Activated naive CD4-positive, alpha-beta T cell treated with anti-CD3 and anti-CD28 coated beads, Interleukin-2, amount 50 U/mL, for 24 hours (primary cell): ENCODE data around the gene FAM151A.

Source experiments
- H3K27ac Mint-ChIP-seq: one replicate; pipeline ENCODE4 v1.8.0; 2021; ENCODE audit warnings: mild to moderate bottlenecking, mixed read lengths
- H3K27me3 Mint-ChIP-seq: one replicate; pipeline ENCODE4 v1.8.0; 2021; ENCODE audit warnings: mixed read lengths
- H3K36me3 Mint-ChIP-seq: one replicate; pipeline ENCODE4 v1.8.0; 2021; ENCODE audit warnings: mixed read lengths
- H3K4me1 Mint-ChIP-seq: one replicate; pipeline ENCODE4 v1.8.0; 2021; ENCODE audit warnings: mixed read lengths
- H3K4me3 Mint-ChIP-seq: one replicate; pipeline ENCODE4 v1.8.0; 2021; ENCODE audit warnings: mild to moderate bottlenecking, mixed read lengths
- H3K9me3 Mint-ChIP-seq: one replicate; pipeline ENCODE4 v1.8.0; 2021; ENCODE audit warnings: mixed read lengths

FAM151A gene

DNA sequence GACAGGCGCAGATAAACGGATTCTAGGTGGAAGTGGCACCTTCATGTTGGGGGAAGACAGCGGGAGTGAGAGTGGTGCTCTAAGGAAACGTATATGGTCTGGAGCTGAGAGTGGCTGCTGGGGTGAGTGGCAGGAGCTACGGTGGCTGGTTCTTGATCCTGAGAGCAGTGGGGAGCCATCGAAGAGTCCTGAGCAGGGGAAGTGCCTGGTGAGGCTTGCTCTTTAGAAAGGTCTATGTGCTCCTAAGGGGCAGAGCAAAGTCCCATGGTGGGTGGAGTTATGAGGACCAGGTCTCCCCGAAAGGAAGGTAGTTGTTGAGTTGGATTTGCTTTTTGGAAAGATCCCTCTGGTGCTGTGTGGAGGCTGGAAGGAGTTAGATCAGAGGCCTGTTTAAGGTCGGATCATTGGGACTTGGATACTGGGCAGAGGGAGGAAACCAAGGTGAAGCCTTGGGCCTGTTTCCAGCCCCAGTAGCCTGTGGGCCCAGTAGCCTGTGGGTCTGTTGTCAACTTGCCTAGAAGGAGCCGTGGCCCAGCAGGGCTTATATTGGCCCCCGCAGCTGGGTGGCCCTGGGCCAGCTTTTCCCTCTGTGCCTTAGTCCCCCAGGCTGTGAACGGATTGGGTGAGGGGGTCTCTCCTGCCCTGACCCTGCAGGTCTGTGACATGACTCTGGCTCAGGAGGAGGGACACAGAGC, 42.3 kb downstream of the FAM151A start:
- H3K9me3 Mint-ChIP-seq, result no peaks in the 10 kb centered on the region
- no peak overlapping the region for H3K27ac Mint-ChIP-seq
- no peaks in the 10 kb centered on the region for H3K36me3 Mint-ChIP-seq
- H3K4me1 Mint-ChIP-seq, result no peaks in the 10 kb centered on the region
- H3K4me3 Mint-ChIP-seq, result no peak overlapping the region
- H3K27me3 Mint-ChIP-seq, result no peaks in the 10 kb centered on the region

DNA sequence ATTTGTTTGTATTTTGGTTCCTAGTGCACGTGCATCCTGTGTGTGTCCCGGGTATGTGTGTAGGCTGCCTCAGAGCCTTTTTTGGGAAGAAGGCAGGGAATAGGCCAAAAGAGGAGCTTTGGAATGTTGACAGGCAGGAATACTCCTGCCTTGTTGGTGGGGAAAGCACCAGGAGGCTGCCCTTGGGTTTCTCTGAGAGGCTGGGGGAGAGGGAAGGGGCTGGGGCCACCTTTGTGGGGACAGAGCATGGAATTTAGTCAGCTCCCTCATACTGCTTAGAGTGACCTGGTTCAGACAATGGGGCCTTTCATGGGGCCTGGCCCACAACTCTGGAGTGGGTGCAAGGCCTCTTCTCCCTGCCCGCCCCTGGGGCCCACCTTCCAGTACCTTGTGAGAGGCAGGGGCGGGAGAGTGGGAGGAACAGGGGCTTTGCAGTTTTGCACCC, 44.0 kb downstream of the FAM151A start:
- Mint-ChIP-seq H3K4me3 (no peak overlapping the region), H3K9me3 (no peaks in the 10 kb centered on the region), H3K27me3 (no peaks in the 10 kb centered on the region), H3K36me3 (no peaks in the 10 kb centered on the region), H3K27ac (no peak overlapping the region), H3K4me1 (no peaks in the 10 kb centered on the region)

DNA sequence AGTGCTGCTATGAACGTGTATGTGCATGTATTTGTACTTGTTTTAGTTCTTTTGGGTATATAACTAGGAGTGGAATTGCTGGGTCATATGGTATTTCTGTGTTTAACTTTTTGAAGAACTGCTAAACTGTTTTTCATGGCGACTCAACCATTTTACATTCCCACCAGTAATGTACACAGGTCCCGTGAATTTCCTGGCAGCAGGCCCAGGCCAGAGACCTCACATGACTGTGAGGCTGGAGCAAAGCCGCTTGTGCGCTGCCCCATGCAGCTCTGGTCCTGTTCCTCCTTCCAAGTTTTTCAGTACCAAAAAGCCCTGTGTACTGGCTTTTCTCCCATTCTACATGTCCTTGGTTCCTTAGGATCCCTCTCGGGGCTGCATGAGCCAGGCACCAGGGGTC, 45.7 kb downstream of the FAM151A start:
- Mint-ChIP-seq H3K4me3 (no peak overlapping the region), H3K27ac (no peak overlapping the region), H3K27me3 (no peaks in the 10 kb centered on the region), H3K4me1 (no peaks in the 10 kb centered on the region), H3K9me3 (no peaks in the 10 kb centered on the region), H3K36me3 (no peaks in the 10 kb centered on the region)

DNA sequence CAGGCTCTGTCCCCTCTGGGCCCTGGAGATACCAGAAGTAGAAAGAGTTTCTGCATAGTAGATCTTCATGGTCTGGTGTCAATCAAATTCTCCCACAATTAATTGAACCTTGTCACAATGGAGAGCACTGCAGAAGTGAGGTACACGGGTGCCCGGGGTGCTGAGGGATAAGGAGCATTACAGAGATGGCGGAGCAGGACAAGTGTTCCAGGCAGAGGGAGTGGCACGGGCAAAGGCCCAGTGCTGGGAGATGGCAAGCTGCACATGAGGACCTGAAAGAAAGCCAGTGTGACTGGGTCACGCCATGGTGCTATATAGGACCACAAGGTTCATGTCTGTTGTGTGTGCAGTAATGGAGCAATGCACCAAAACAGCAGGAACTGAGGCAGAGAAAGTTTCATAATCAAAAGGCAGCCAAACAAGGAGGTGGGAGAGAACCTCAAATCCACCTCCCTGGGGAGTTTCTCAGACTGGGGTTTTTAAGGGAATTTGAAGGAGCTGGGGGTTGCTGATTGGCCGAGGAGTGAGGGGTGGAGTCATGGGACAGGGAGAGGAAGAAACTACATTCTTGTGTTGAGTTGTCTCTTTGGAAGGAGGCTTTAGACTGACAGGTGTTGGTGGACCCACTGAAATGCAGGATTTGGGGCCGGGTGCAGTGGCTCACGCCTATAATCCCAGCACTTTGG, 47.6 kb downstream of the FAM151A start:
- H3K27ac Mint-ChIP-seq, result no peak overlapping the region
- H3K9me3 Mint-ChIP-seq, result no peaks in the 10 kb centered on the region
- H3K27me3 Mint-ChIP-seq, result no peaks in the 10 kb centered on the region
- no peaks in the 10 kb centered on the region for H3K4me1 Mint-ChIP-seq
- no peak overlapping the region for H3K4me3 Mint-ChIP-seq
- H3K36me3 Mint-ChIP-seq, result no peaks in the 10 kb centered on the region

DNA sequence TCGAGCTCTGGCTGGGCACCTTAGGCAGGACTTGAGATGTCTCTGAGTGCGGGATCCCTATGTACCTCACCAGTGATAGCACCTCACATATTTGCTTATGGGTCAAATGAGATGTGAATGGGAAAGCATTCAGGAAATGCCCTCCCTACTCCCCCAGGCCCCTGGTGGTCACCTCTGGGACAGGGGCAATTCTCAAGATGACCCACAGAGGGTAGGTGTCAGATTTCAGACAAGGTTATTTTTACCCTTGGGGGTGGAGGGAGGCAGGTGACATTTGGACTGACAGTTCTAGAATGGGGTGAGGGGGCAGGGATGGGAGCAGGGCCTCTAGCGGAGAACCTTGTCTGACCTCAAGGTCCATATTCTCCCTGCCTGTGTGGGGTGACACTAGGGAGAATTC, 48.2 kb downstream of the FAM151A start:
- no peak overlapping the region for H3K4me3 Mint-ChIP-seq
- no peak overlapping the region for H3K27ac Mint-ChIP-seq
- no peaks in the 10 kb centered on the region for H3K27me3 Mint-ChIP-seq
- H3K36me3 Mint-ChIP-seq, result no peaks in the 10 kb centered on the region
- H3K4me1 Mint-ChIP-seq, result no peaks in the 10 kb centered on the region
- H3K9me3 Mint-ChIP-seq, result no peaks in the 10 kb centered on the region

DNA sequence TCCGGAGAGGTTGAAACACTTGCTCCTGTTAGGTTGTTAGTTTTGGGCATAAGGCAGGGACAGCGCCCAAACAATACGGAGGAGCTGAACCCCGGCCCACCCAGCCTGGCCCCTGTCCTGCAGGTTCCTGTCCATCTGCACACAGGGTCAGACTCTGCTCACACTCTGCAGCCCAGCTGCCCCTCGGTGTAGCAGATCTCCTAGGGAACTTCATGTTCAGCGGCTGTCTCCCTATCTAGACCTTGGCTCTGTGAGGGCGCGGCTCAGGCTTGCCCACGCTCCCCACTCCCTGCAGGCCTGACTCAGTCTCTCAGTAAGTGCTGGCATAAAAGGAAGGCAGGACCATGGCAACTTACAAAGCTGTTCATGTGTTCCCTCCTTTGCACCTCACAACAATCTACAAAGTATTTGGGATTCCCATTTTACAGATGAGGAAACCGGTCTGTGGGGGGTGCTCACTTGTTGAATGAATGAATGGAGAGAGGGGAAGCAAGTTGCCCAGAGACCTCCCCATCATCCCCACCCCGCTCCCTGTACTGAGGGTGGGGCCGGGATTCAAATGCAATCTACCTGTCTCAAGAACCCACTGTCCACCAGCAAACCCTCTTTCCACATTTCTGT, 49.1 kb downstream of the FAM151A start:
- Mint-ChIP-seq H3K27me3 (no peaks in the 10 kb centered on the region), H3K36me3 (no peaks in the 10 kb centered on the region), H3K27ac (no peak overlapping the region), H3K9me3 (no peaks in the 10 kb centered on the region), H3K4me3 (no peak overlapping the region), H3K4me1 (no peaks in the 10 kb centered on the region)

DNA sequence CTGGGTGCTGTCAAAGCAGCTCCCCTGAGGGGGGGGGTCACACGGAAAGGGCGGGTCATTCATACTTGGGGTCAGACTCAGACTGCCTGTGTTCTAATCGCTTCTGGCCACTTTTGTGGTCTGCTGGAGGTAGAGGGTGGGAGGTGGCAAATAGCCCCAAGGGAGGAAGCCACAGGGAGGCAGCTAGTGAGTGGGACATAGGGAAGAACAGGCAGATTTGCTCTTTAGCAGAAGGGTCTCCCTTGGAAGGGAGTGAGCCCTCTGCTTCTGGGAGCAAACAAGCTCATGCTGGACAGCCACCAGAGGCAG, 50.8 kb downstream of the FAM151A start:
- H3K27ac Mint-ChIP-seq, result no peak overlapping the region

DNA sequence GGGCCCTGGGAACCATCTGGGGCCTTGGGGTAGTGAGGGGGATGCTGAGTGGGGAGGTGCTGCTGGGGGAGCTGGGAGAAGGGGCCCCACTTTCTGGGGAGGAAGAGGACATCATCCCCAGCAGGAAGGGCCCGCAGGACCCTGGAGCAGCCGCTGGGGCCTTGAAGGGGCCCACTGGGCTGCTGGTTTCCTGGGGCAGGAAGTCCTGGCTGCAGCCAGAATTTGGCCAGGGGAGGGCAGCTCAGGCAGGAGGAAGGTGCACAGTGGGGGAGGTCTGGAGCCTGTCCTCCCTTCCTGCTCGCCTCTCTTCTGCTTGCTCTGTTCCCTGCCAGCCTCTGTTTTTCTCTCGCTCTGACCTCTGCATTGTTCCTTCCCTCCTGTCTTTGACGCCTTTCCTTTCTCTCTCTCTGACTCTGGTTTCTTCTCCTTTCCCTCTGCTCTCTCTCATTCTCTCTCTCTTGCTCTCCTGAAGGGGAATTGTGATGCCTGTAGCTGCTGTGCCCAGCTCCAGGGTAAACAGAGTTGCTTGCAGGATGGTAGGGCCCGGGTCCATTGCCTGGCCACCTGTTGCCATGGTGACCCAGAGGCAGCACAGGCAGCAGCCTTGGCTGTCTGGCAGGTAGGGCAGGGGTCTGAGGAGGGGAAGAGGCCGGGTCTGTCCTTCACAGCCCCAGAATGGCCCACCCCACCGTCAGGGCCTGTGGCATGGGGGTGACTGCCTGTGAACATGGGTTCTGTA, 51.4 kb downstream of the FAM151A start:
- H3K36me3 Mint-ChIP-seq, result no peaks in the 10 kb centered on the region
- H3K27ac Mint-ChIP-seq, result no peak overlapping the region
- no peaks in the 10 kb centered on the region for H3K9me3 Mint-ChIP-seq
- no peak overlapping the region for H3K4me3 Mint-ChIP-seq
- H3K4me1 Mint-ChIP-seq, result no peaks in the 10 kb centered on the region
- no peaks in the 10 kb centered on the region for H3K27me3 Mint-ChIP-seq

More for the DNA sequence above, 50.8 kb downstream of the FAM151A start:
- Mint-ChIP-seq H3K4me1 (no peaks in the 10 kb centered on the region), H3K4me3 (no peak overlapping the region), H3K27me3 (no peaks in the 10 kb centered on the region), H3K36me3 (no peaks in the 10 kb centered on the region), H3K9me3 (no peaks in the 10 kb centered on the region)

DNA sequence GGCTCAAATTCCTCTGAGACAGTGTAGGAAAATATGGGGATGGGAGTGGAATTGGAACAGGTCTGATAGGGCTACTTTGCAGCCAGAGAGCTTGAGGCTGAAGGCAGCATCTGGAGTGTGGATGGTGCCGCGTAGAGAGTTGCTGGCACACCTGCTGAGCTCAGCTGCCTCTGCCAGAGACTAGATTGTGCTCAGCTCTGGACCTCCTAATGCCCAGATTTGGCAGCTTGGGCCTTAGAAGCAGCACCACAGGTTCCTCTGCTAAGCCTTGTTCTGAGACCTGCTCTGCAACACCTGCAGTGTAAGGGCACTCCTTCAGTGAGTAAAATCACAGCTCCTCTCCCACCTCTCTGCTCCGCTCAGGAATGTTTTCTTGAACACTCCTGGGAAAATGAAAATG, 52.0 kb downstream of the FAM151A start:
- no peak overlapping the region for H3K4me3 Mint-ChIP-seq
- H3K27me3 Mint-ChIP-seq, result no peaks in the 10 kb centered on the region
- no peaks in the 10 kb centered on the region for H3K36me3 Mint-ChIP-seq
- H3K4me1 Mint-ChIP-seq, result no peaks in the 10 kb centered on the region
- H3K27ac Mint-ChIP-seq, result no peak overlapping the region
- H3K9me3 Mint-ChIP-seq, result no peaks in the 10 kb centered on the region

DNA sequence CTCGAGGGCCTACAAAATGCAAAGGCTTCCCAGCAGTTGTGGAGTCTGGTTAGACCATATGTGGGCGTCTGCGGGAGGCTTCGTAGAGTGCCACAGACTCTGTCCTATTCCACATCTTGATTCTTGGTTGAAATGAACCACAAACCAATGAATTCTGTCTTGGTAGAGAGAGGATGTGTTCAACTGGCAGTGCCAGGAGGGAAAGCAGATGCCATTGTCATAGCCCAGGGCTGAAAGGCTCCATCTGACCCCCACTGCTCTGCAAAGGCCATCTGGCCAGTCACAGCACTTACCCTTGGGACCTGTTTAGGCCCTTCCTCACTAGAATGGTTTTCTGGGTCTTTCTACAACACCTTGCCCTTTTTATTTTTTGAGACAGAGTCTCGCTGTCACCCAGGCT, 53.2 kb downstream of the FAM151A start:
- no peaks in the 10 kb centered on the region for H3K36me3 Mint-ChIP-seq
- no peak overlapping the region for H3K4me3 Mint-ChIP-seq
- no peaks in the 10 kb centered on the region for H3K9me3 Mint-ChIP-seq
- H3K27ac Mint-ChIP-seq, result no peak overlapping the region
- no peaks in the 10 kb centered on the region for H3K27me3 Mint-ChIP-seq
- H3K4me1 Mint-ChIP-seq, result no peaks in the 10 kb centered on the region

DNA sequence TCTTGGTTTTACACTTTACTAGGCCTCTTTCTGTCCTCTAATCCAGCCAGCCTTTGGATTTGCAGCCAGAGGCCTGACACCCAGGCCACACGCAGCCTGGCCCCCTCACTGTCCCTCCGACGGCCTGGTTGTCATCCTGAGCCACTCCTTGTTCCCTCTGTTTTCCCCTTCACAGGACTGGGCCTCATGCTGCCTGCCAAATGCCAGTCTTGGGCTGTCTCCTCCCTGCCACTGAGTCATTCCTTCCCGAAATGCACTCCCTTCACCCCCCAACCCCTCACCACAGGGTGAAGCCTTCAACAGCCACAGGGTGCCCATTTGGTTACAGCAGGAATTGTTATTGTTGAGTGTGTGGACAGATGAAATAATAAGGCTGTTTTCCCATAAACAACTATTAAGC, 54.0 kb downstream of the FAM151A start:
- Mint-ChIP-seq H3K27ac (no peak overlapping the region), H3K27me3 (no peaks in the 10 kb centered on the region), H3K4me3 (no peak overlapping the region), H3K9me3 (no peaks in the 10 kb centered on the region), H3K4me1 (peaks cover 2% of the 10 kb centered on the region), H3K36me3 (no peaks in the 10 kb centered on the region)

DNA sequence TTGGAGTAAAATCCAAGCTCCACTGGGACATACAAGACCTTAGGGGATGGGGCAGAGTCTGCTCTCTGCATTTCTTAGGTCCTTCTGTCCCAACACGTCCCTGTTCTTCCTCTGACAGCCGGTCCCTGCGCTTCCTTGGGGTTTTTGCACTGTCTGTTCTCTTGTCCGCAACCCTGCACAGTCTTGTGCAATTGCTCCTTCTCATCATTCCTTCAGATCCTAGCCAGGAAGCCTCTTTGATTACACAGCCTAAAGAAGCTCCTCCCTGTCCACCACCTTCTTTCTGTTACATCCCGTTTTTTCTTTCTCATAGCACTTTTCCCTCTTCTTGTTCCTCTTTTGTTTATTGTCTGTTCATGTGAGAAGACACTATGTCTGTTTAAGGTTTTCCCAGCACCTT, 55.4 kb downstream of the FAM151A start:
- Mint-ChIP-seq H3K4me1 (peaks cover 4% of the 10 kb centered on the region), H3K27ac (no peak overlapping the region), H3K27me3 (no peaks in the 10 kb centered on the region), H3K4me3 (no peak overlapping the region), H3K36me3 (no peaks in the 10 kb centered on the region), H3K9me3 (no peaks in the 10 kb centered on the region)

DNA sequence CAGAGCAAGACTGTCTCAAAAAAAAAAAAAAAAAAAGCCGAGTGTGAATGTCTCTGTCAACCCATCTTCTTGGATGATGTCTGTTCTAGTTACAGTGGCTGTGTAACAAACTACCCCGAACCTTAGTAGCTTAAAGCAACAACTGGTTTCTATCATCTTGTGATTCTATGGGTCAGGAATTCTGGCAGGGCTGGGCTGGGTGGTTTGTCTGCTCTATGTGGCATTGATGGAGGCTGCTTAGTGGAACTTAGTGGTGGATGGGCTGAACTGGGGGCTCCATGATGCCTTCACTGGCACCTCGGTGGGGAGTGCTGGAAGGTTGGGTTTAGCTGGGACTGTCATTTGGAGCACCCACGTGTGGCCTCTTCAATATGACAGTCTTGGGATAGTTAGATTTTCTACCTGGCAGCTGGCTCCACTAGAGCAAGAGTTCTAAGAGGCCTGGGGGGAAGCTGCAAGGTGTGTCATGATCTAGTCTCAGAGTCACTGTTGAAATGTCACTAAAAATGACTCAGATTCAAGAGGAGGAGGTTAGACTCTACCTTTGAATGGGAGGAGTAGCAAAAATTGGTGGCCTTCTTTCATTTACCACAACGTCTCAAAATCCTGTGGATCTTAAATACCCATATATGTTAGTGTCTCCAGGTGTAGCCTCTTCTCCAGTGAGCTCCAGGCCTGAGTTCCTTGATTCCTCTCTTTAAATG, 56.7 kb downstream of the FAM151A start:
- Mint-ChIP-seq H3K4me3 (no peak overlapping the region), H3K27me3 (no peaks in the 10 kb centered on the region), H3K9me3 (no peaks in the 10 kb centered on the region), H3K36me3 (no peaks in the 10 kb centered on the region), H3K4me1 (peaks cover 4% of the 10 kb centered on the region), H3K27ac (no peak overlapping the region)

DNA sequence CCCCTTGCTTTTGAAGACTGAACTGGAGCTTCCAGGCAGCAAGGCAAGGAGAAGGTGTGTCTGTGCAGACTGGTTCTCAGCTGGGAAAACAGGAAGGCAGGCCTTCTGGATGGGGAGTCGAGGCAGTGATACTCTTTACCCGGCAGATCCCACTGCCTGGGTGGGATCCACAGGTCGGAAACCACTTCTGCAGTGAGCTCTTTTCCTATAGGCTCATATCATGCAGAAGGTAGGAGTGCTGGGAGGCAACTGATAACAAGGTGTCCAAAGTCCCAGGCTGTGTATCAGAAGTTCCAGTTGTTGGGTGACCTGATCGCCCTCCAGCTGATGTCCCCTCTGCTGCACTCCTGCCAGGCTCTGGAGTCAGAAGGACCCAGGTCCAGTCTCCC, 58.2 kb downstream of the FAM151A start:
- no peaks in the 10 kb centered on the region for H3K27me3 Mint-ChIP-seq
- H3K4me3 Mint-ChIP-seq, result no peak overlapping the region
- no peaks in the 10 kb centered on the region for H3K9me3 Mint-ChIP-seq
- H3K36me3 Mint-ChIP-seq, result no peaks in the 10 kb centered on the region
- H3K4me1 Mint-ChIP-seq, result peaks cover 4% of the 10 kb centered on the region
- no peak overlapping the region for H3K27ac Mint-ChIP-seq

DNA sequence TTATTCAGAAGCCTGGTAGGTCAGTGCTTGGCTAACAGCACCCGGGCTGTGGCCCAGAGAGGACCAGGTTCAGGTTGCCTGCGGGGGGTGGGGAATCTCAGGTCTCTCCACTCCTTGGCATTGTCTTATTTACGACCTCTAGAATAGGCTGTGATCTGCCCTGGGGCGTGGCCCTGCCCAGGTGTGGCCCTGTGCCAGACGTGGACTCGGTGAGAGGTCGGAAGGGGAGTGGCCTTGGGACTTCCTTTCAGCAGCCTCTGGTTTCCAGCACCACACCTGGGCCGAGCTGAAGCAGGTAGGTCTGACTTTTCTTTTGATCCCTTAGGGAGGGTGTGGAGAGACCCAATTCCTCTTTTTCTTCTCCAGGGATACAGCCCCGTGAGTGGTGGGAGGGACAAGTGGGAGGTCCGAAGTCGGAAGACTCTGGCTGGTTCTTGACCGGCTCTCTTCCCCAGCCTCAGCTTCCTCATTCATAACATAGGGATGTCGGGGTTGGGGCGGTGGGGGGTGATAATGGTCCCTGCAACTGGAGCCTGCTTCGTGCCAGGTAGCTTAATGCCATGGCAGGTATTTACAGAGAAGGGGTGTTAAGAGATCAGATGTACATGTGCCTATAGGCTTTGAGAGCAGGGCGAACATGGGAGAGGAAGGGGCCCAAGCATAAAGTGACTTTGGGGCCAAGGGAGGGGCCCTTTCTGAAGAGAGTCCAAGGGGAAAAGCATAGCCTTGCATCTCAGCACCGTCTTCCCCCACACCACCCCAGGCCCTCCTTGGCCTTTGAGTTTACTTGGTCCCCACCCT, 58.8 kb downstream of the FAM151A start:
- no peak overlapping the region for H3K27ac Mint-ChIP-seq
- H3K4me1 Mint-ChIP-seq, result peaks cover 4% of the 10 kb centered on the region
- no peaks in the 10 kb centered on the region for H3K9me3 Mint-ChIP-seq
- H3K36me3 Mint-ChIP-seq, result no peaks in the 10 kb centered on the region
- no peaks in the 10 kb centered on the region for H3K27me3 Mint-ChIP-seq
- H3K4me3 Mint-ChIP-seq, result no peak overlapping the region
